IMR-90 (cell line): ENCODE data around the gene CCDC88A. TPM values are rescaled to one million over a fixed set of nuclear protein-coding genes. Genes with fewer than 3 reads are reported as not detected.

ENCODE experiments used
- ATAC-seq: fragments of 200-7000 bp; cut with Tn5 transposase; 2 replicates; pipeline ENCODE4 v1.9.1; 2020; ENCODE audit warnings: low read depth, mild to moderate bottlenecking, moderate library complexity
- BruUV-seq: library from RNA; stranded (reverse); fragments of 400-500 nt; replicated peaks from 2 replicates; lab custom pipeline; 2021; lab: Mats Ljungman, UMichigan
- CTCF ChIA-PET: fragments of 300-600 bp; formaldehyde crosslinking; extraction: SDS; loops from one replicate; lab custom pipeline; 2021; ENCODE audit warnings: antibody characterized with exemption; lab: Yijun Ruan, JAX
- POLR2A ChIA-PET: fragments of 300-600 bp; sonication (Branson Sonifier 250); formaldehyde crosslinking; loops from one replicate; lab custom pipeline; 2022; ENCODE audit warnings: antibody characterized with exemption; ENCODE audit not compliant: unreplicated experiment; lab: Charles Lee
- DNase-seq: peaks from one replicate; pipeline ENCODE4 v3.0.0; 2013
- H2AFZ ChIP-seq: replicated peaks from 2 replicates; pipeline ENCODE3; 2013; ENCODE audit warnings: low read length, mild to moderate bottlenecking; ENCODE audit not compliant: poor library complexity
- H2AK5ac ChIP-seq: 2 replicates; pipeline ENCODE4 v1.6.1; 2013; ENCODE audit warnings: low read depth, low read length, inconsistent platforms
- H2AK9ac ChIP-seq: replicated peaks from 2 replicates; pipeline ENCODE3; 2013; ENCODE audit warnings: mild to moderate bottlenecking, low read depth, low read length, moderate library complexity; ENCODE audit not compliant: poor library complexity
- H2BK120ac ChIP-seq: 2 replicates; pipeline ENCODE4 v1.6.1; 2013; ENCODE audit warnings: low read depth, low read length, inconsistent platforms
- H2BK15ac ChIP-seq: 3 replicates; pipeline ENCODE4 v1.6.1; 2013; ENCODE audit warnings: low read depth, low read length, inconsistent platforms
- H2BK20ac ChIP-seq: 2 replicates; pipeline ENCODE4 v1.6.1; 2013; ENCODE audit warnings: low read depth, mild to moderate bottlenecking, inconsistent platforms, low read length, moderate library complexity
- H2BK5ac ChIP-seq: 2 replicates; pipeline ENCODE4 v1.6.1; 2013; ENCODE audit warnings: mild to moderate bottlenecking, low read depth, low read length, inconsistent platforms; ENCODE audit not compliant: poor library complexity, severe bottlenecking
- H3K14ac ChIP-seq: replicated peaks from 2 replicates; pipeline ENCODE4 v1.6.1; 2013; ENCODE audit warnings: low read depth, low read length, inconsistent platforms
- H3K18ac ChIP-seq: 2 replicates; pipeline ENCODE4 v1.6.1; 2013; ENCODE audit warnings: low read depth, low read length, control low read depth
- H3K23ac ChIP-seq: 2 replicates; pipeline ENCODE4 v1.6.1; 2013; ENCODE audit warnings: low read depth, low read length, inconsistent platforms
- H3K27ac ChIP-seq: 2 replicates; pipeline ENCODE4 v1.5.1; 2013; ENCODE audit warnings: mild to moderate bottlenecking, control low read depth, low read length; ENCODE audit not compliant: insufficient read depth
- H3K27me3 ChIP-seq: 2 replicates; pipeline ENCODE4 v1.6.1; 2013; ENCODE audit warnings: low read length; ENCODE audit not compliant: control insufficient read depth, insufficient read depth
- H3K36me3 ChIP-seq: 2 replicates; pipeline ENCODE4 v1.6.1; 2013; ENCODE audit warnings: low read length, mixed read lengths; ENCODE audit not compliant: control insufficient read depth, insufficient read depth
- H3K4ac ChIP-seq: 2 replicates; pipeline ENCODE4 v1.6.1; 2013; ENCODE audit warnings: low read depth, low read length, inconsistent platforms
- H3K4me1 ChIP-seq: 2 replicates; pipeline ENCODE4 v1.6.1; 2013; ENCODE audit warnings: low read length, mixed read lengths; ENCODE audit not compliant: control insufficient read depth, insufficient read depth
- H3K4me2 ChIP-seq: 2 replicates; pipeline ENCODE4 v1.6.1; 2013; ENCODE audit warnings: low read depth, mild to moderate bottlenecking, control low read depth, low read length, moderate library complexity
- H3K4me3 ChIP-seq: 2 replicates; pipeline ENCODE4 v1.5.1; 2013; ENCODE audit warnings: low read depth, mild to moderate bottlenecking, control low read depth, low read length, moderate library complexity; ENCODE audit not compliant: insufficient read depth
- H3K56ac ChIP-seq: 2 replicates; pipeline ENCODE4 v1.6.1; 2013; ENCODE audit warnings: low read length, inconsistent platforms; ENCODE audit not compliant: insufficient read depth; ENCODE audit errors: extremely low read depth
- H3K79me1 ChIP-seq, 2 experiments: 2 replicates each; pipeline ENCODE4 v1.6.1; 2013; ENCODE audit warnings: low read length in 2 of 2, inconsistent platforms in 1 of 2, low read depth in 1 of 2
- H3K9ac ChIP-seq: 2 replicates; pipeline ENCODE4 v1.6.1; 2013; ENCODE audit warnings: low read depth, low read length, control low read depth
- H3K9me1 ChIP-seq: 2 replicates; pipeline ENCODE4 v1.6.1; 2013; ENCODE audit warnings: low read length, inconsistent platforms; ENCODE audit not compliant: insufficient read depth
- H3K9me3 ChIP-seq: 2 replicates; pipeline ENCODE4 v1.6.1; 2013; ENCODE audit warnings: low read length; ENCODE audit not compliant: control insufficient read depth, insufficient read depth
- H4K20me1 ChIP-seq: 2 replicates; pipeline ENCODE4 v1.6.1; 2013; ENCODE audit warnings: low read length, inconsistent platforms; ENCODE audit not compliant: insufficient read depth
- H4K5ac ChIP-seq: 2 replicates; pipeline ENCODE4 v1.6.1; 2013; ENCODE audit warnings: mild to moderate bottlenecking, low read depth, low read length, control low read depth
- H4K8ac ChIP-seq, 2 experiments: 2 replicates each; pipeline ENCODE4 v1.6.1; 2013; ENCODE audit warnings: low read depth in 2 of 2, low read length in 2 of 2, control low read depth in 1 of 2, inconsistent platforms in 1 of 2
- H4K91ac ChIP-seq: 2 replicates; pipeline ENCODE4 v1.6.1; 2013; ENCODE audit warnings: low read depth, low read length, inconsistent platforms; ENCODE audit not compliant: insufficient read depth
- CHD1 ChIP-seq: IDR thresholded peaks from 2 replicates; pipeline ENCODE4 v1.6.1; 2012; ENCODE audit warnings: low read depth, low read length, improper control_type of control experiment
- FOS ChIP-seq: fragments of 150-350 bp; IDR thresholded peaks from 2 replicates; pipeline ENCODE4 v1.6.1; 2016; ENCODE audit warnings: low read depth, low read length
- MAFK ChIP-seq: IDR thresholded peaks from 2 replicates; pipeline ENCODE4 v1.6.1; 2012; ENCODE audit warnings: low read depth, low read length, improper control_type of control experiment
- POLR2A ChIP-seq: IDR thresholded peaks from 2 replicates; pipeline ENCODE4 v1.6.1; 2012; ENCODE audit warnings: mild to moderate bottlenecking, low read depth, low read length
- RCOR1 ChIP-seq: IDR thresholded peaks from 2 replicates; pipeline ENCODE4 v1.6.1; 2012; ENCODE audit warnings: mild to moderate bottlenecking, low read length, improper control_type of control experiment; ENCODE audit not compliant: insufficient replicate concordance
- RFX5 ChIP-seq: IDR thresholded peaks from 2 replicates; pipeline ENCODE4 v1.8.0; 2012; ENCODE audit warnings: low read depth, mild to moderate bottlenecking, low read length, moderate library complexity
- SMC3 ChIP-seq: fragments of 150-350 bp; IDR thresholded peaks from 2 replicates; pipeline ENCODE4 v1.6.1; 2016; ENCODE audit warnings: low read depth, mild to moderate bottlenecking, antibody characterized with exemption, low read length, moderate library complexity
- WGBS, 2 experiments: methylation state at CpG; one replicate each; pipeline versions ENCODE4 v1.1.5 to v1.1.7; 2013; ENCODE audit warnings: missing lambda C conversion rate in 2 of 2; ENCODE audit not compliant: insufficient read length in 1 of 2; ENCODE audit errors: extremely low coverage in 2 of 2; 5-methylcytosine and 5-hydroxymethylcytosine counted together
- dilution Hi-C: fragments of 300-500 bp; cut with HindIII; formaldehyde crosslinking; loops from one replicate; pipeline ENCODE4 v1.14.3; 2018; ENCODE audit warnings: low sequenced_read_pairs; ENCODE audit not compliant: unreplicated experiment
- in situ Hi-C: fragments of 300-500 bp; cut with MboI; formaldehyde crosslinking; loops from 3 replicates; pipeline ENCODE4 v1.14.3; 2019; ENCODE audit warnings: low sequenced_read_pairs, inconsistent platforms, mixed read lengths
- intact Hi-C: fragments of 100-400 bp; cut with micrococcal nuclease; formaldehyde crosslinking; loops from 2 replicates; pipeline ENCODE4 v1.10.0; 2022
- polyA plus RNA-seq, 3 experiments: library from polyadenylated mRNA; depleted of rRNA; stranded (reverse); fragments of >200 nt; gene quantifications; 2 replicates each; pipeline ENCODE4 v1.2.3, GENCODE V29; 2012; ENCODE audit warnings: low replicate concordance in 1 of 3
- total RNA-seq: library from RNA; depleted of rRNA; stranded (reverse); fragments of >200 nt; gene quantifications from 2 replicates; pipeline ENCODE4 v1.2.3, GENCODE V29; 2012

CCDC88A gene
- total and polyA plus RNA-seq, 2 of the 4 experiments (the other 2 are of a cell fraction), result 15.6 to 63.8 TPM

GRCh38 chr2:55430211-55430975 lies 10.7 kb upstream of the CCDC88A start:
- intact Hi-C loops, result loop anchor here (10.0 kb wide), 1 partner anchor 54 kb away; no protein-coding TSS in a partner anchor
- dilution Hi-C loops, result no loop called here

More at GRCh38 chr2:55430211-55430975, 10.7 kb upstream of the CCDC88A start:
- no peak overlapping the region for H4K91ac ChIP-seq
- H3K9me1 ChIP-seq, result no peaks in the 10 kb centered on the region
- no peaks in the 10 kb centered on the region for H3K27me3 ChIP-seq
- H3K4me2 ChIP-seq, result no peak overlapping the region
- ATAC-seq, result no peak
- ChIA-PET POLR2A (no interaction called here), CTCF (no interaction called here)
- no TSS peak for BruUV-seq
- H3K18ac ChIP-seq, result no peak overlapping the region
- H2AFZ ChIP-seq, result no peak overlapping the region
- H3K56ac ChIP-seq, result no peak overlapping the region
- no peaks in the 10 kb centered on the region for H3K79me1 ChIP-seq
- WGBS, 2 experiments, result 86% methylated on average over 1 of the region's 3 CpGs; no CpG with 5 or more reads in 1 of the 2 experiments
- no peak overlapping the region for H2BK120ac ChIP-seq
- H4K20me1 ChIP-seq, result no peaks in the 10 kb centered on the region
- H4K5ac ChIP-seq, result no peak overlapping the region
- H3K9ac ChIP-seq, result no peak overlapping the region
- no peaks in the 10 kb centered on the region for H3K9me3 ChIP-seq
- no peak overlapping the region for H3K4ac ChIP-seq
- no peak for DNase-seq
- H2BK15ac ChIP-seq, result no peak overlapping the region
- in situ Hi-C loops, result no loop called here
- H3K4me3 ChIP-seq, result no peak overlapping the region
- no peak overlapping the region for H3K27ac ChIP-seq
- no peak overlapping the region for H3K23ac ChIP-seq
- no peak overlapping the region for H2AK9ac ChIP-seq
- H3K4me1 ChIP-seq, result peaks cover 4% of the 10 kb centered on the region; the same call in 1 of the 2 replicates
- no peaks in the 10 kb centered on the region for H3K36me3 ChIP-seq
- H2AK5ac ChIP-seq, result no peak overlapping the region
- no peak overlapping the region for H3K14ac ChIP-seq
- H2BK20ac ChIP-seq, result no peak overlapping the region
- TF ChIP-seq MAFK (no peak), SMC3 (no peak), RFX5 (no peak), FOS (no peak), RCOR1 (no peak), POLR2A (no peak), CHD1 (no peak)
- no peak overlapping the region for H2BK5ac ChIP-seq
- H4K8ac ChIP-seq, result no peak overlapping the region
